ENCODE results near the gene ZNHIT2.

DNA sequence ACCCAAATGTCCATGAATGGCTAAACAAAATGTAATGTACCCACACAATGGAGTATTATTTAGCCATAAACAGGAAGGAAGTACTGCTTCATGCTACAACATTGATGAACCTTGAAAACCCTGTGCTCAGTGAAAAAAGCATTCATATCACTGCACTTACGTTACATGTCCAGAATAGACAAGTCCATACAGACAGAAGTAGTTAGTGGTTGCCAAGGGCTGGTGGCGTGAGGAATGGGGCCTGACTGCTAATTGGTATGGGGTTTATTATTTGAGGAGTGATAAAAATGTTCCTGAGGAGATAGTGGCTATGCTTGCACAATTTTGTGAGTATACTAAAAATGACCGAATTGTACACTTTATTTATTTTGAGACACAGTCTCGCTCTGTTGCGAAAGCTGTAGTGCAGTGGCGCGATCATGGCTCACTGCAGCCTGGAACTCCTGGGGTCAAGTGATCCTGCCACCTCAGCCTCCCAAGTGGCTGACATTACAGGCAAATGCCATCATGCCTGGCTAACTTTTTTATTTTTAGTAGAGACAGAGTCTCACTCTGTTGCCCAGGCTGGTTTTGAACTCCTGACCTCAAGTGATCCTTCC, 24.5 kb upstream of the ZNHIT2 start:
- TF ChIP-seq, protein P1, sequence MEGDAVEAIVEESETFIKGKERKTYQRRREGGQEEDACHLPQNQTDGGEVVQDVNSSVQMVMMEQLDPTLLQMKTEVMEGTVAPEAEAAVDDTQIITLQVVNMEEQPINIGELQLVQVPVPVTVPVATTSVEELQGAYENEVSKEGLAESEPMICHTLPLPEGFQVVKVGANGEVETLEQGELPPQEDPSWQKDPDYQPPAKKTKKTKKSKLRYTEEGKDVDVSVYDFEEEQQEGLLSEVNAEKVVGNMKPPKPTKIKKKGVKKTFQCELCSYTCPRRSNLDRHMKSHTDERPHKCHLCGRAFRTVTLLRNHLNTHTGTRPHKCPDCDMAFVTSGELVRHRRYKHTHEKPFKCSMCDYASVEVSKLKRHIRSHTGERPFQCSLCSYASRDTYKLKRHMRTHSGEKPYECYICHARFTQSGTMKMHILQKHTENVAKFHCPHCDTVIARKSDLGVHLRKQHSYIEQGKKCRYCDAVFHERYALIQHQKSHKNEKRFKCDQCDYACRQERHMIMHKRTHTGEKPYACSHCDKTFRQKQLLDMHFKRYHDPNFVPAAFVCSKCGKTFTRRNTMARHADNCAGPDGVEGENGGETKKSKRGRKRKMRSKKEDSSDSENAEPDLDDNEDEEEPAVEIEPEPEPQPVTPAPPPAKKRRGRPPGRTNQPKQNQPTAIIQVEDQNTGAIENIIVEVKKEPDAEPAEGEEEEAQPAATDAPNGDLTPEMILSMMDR (IDR thresholded peaks at IDR 0.05) = no peak
- TF ChIP-seq POLR2A (IDR thresholded peaks at IDR 0.05) = no peak
